CD1c-positive myeloid dendritic cell (primary cell): Measurements from ENCODE around the gene AGBL4.
A peak's percentile ranks its signal among the peaks of the same experiment; 100 is the strongest.

Source experiments
- DNase-seq: peaks from one replicate; pipeline ENCODE4 v3.0.0-alpha.2; 2016; ENCODE audit errors: extremely low spot score

The AGBL4 gene

GRCh38 chr1:48829446-48829845 is 1194.3 kb downstream of the AGBL4 start:
- no peak for DNase-seq

GRCh38 chr1:48823168-48823567 is 1200.6 kb downstream of the AGBL4 start:
- no peak for DNase-seq

- no peak for DNase-seq
These were observed 1203.3 kb downstream of the AGBL4 start for GRCh38 chr1:48820491-48820890.

- peak; percentile 65 for DNase-seq
These were observed 1206.1 kb downstream of the AGBL4 start for GRCh38 chr1:48817505-48818114.

GRCh38 chr1:48810740-48811139 is 1213.0 kb downstream of the AGBL4 start:
- DNase-seq, result no peak

GRCh38 chr1:48808496-48808895 is 1215.3 kb downstream of the AGBL4 start:
- no peak for DNase-seq

- DNase-seq, result no peak
These were observed 1216.0 kb downstream of the AGBL4 start for GRCh38 chr1:48807554-48808260.

GRCh38 chr1:48803474-48803873 is 1220.3 kb downstream of the AGBL4 start:
- peak; percentile 24 for DNase-seq

- DNase-seq, result peak; percentile 20
These were observed 1228.9 kb downstream of the AGBL4 start for GRCh38 chr1:48794816-48795215.

GRCh38 chr1:48793863-48794262 is 1229.9 kb downstream of the AGBL4 start:
- peak; percentile 30 for DNase-seq

- no peak for DNase-seq
These were observed 1230.8 kb downstream of the AGBL4 start for GRCh38 chr1:48792961-48793360.

GRCh38 chr1:48790397-48790796 is 1233.4 kb downstream of the AGBL4 start:
- no peak for DNase-seq

GRCh38 chr1:48789903-48790302 is 1233.9 kb downstream of the AGBL4 start:
- no peak for DNase-seq

GRCh38 chr1:48785869-48786268 is 1237.9 kb downstream of the AGBL4 start:
- no peak for DNase-seq

- no peak for DNase-seq
These were observed 1239.5 kb downstream of the AGBL4 start for GRCh38 chr1:48784301-48784700.

GRCh38 chr1:48777219-48777895 is 1246.4 kb downstream of the AGBL4 start:
- DNase-seq, result no peak

GRCh38 chr1:48776393-48777218 is 1247.1 kb downstream of the AGBL4 start, which contains the start of gene BEND5:
Gene BEND5, minus strand, starts transcription at chr1:48776891. Its CDS starts 60 bp downstream, at chr1:48776831.
- DNase-seq, result peak; percentile 41

GRCh38 chr1:48775831-48776392 is 1247.8 kb downstream of the AGBL4 start:
- no peak for DNase-seq

GRCh38 chr1:48773133-48773532 is 1250.6 kb downstream of the AGBL4 start:
- no peak for DNase-seq

- no peak for DNase-seq
These were observed 1251.5 kb downstream of the AGBL4 start for GRCh38 chr1:48772211-48772610.

- no peak for DNase-seq
These were observed 1252.2 kb downstream of the AGBL4 start for GRCh38 chr1:48771561-48771960.
